ENCODE results near the gene ATP9B. TPM values are rescaled to one million over a fixed set of nuclear protein-coding genes. Genes with fewer than 3 reads are reported as not detected.

ATP9B gene
- total RNA-seq, 1 experiment from 2014 or later, result 20.9 TPM

DNA sequence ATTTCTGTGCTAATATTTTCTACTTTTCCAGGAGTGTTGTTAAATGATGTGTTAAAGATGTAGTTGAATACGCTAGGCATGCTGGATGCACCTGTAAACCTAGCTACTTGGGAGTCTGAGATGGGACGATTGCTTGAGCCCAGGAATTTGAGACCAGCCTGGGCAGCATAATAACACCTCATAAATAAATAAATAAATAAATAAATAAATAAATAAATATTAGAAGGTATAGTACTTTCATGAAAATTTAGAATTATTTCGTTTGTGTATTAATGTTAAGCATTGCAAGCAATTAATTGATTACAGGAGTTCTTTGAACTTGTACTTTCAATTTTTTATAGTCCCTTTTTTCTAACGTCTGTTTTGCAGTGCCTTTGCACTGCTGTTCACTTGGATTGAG is 137.2 kb downstream of the ATP9B start:
- H2BK5ac ChIP-seq (ENCODE audit: insufficient read length, low read length), result no peak overlapping the region
- H2BK12ac ChIP-seq (ENCODE audit: insufficient read length, low read depth, low read length), result no peak overlapping the region
- H3K4me1 ChIP-seq (ENCODE audit: insufficient read depth, low read length), result no peaks in the 10 kb centered on the region
- no peaks in the 10 kb centered on the region for H3K27me3 Mint-ChIP-seq (ENCODE audit: low read depth)
- H2BK120ac ChIP-seq (ENCODE audit: low read depth, low read length, poor library complexity, severe bottlenecking), result no peak overlapping the region
- H4K8ac ChIP-seq (replicated peaks; ENCODE audit: insufficient read length, low read depth, low read length), result no peak overlapping the region
- no peaks in the 10 kb centered on the region for H3K27me3 ChIP-seq (ENCODE audit: insufficient read depth, low read length)
- 100% methylated on average over 1 of the region's 4 CpGs for WGBS (ENCODE audit: extremely low coverage, insufficient read length, low lambda C conversion rate)
- H3K4me1 Mint-ChIP-seq, result no peaks in the 10 kb centered on the region
- no peak overlapping the region for H3K56ac ChIP-seq (ENCODE audit: insufficient read length, low read depth, low read length)
- no peak overlapping the region for H3K23ac ChIP-seq (ENCODE audit: insufficient read length, low read depth, low read length)
- no peak overlapping the region for H2AK5ac ChIP-seq (ENCODE audit: insufficient read length, low read length)
- H3K27ac Mint-ChIP-seq, result no peak overlapping the region
- H3K14ac ChIP-seq (ENCODE audit: insufficient read depth, low read length), result no peak overlapping the region
- no peak overlapping the region for H3K4ac ChIP-seq (ENCODE audit: low read depth, low read length)
- no peak overlapping the region for H3K4me3 Mint-ChIP-seq
- no peaks in the 10 kb centered on the region for H3K79me2 ChIP-seq (ENCODE audit: insufficient read depth, low read length)
- no peak overlapping the region for H2BK20ac ChIP-seq (ENCODE audit: low read depth, low read length, poor library complexity, severe bottlenecking)
- TF ChIP-seq, protein P1, sequence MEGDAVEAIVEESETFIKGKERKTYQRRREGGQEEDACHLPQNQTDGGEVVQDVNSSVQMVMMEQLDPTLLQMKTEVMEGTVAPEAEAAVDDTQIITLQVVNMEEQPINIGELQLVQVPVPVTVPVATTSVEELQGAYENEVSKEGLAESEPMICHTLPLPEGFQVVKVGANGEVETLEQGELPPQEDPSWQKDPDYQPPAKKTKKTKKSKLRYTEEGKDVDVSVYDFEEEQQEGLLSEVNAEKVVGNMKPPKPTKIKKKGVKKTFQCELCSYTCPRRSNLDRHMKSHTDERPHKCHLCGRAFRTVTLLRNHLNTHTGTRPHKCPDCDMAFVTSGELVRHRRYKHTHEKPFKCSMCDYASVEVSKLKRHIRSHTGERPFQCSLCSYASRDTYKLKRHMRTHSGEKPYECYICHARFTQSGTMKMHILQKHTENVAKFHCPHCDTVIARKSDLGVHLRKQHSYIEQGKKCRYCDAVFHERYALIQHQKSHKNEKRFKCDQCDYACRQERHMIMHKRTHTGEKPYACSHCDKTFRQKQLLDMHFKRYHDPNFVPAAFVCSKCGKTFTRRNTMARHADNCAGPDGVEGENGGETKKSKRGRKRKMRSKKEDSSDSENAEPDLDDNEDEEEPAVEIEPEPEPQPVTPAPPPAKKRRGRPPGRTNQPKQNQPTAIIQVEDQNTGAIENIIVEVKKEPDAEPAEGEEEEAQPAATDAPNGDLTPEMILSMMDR (conservative IDR thresholded peaks at IDR 0.05), result no peak
- no peak overlapping the region for H3K9ac ChIP-seq (ENCODE audit: extremely low read depth, insufficient read length, low read length)
- no peak overlapping the region for H2AFZ ChIP-seq (ENCODE audit: low read length)
- no peak overlapping the region for H3K27ac ChIP-seq (ENCODE audit: insufficient read length, low read depth, low read length)
- H3K79me1 ChIP-seq (ENCODE audit: insufficient read depth, low read depth, low read length, poor library complexity, severe bottlenecking), result peaks cover under 1% of the 10 kb centered on the region
- no peak overlapping the region for H2BK15ac ChIP-seq (ENCODE audit: low read depth, low read length)
- no peak overlapping the region for H4K91ac ChIP-seq (ENCODE audit: insufficient read length, low read depth, low read length)
- H3K23me2 ChIP-seq (ENCODE audit: insufficient read length, low read depth, low read length, poor library complexity, severe bottlenecking), result no peaks in the 10 kb centered on the region
- no peaks in the 10 kb centered on the region for H4K20me1 ChIP-seq (ENCODE audit: control insufficient read depth, insufficient read depth, insufficient read length)
- no peak for DNase-seq
- H3K36me3 Mint-ChIP-seq (ENCODE audit: insufficient read depth in 1 of 3, low read depth in 3 of 3), result peaks cover 2 to 7% (median 6%) of the 10 kb centered on the region in 3 experiments; a peak in 6 of 7 replicates
- no peak overlapping the region for H3K18ac ChIP-seq (ENCODE audit: insufficient read length, low read depth, low read length)
- no peaks in the 10 kb centered on the region for H3K9me3 ChIP-seq (ENCODE audit: control insufficient read depth, low read depth, low read length)
- no peaks in the 10 kb centered on the region for H3K9me3 Mint-ChIP-seq
- no peak overlapping the region for H3K4me2 ChIP-seq (ENCODE audit: insufficient read depth, insufficient read length, low read length)
- no peak overlapping the region for H4K5ac ChIP-seq (ENCODE audit: insufficient read length, low read depth, low read length)
- H3T11ph ChIP-seq (ENCODE audit: low read length), result no peak overlapping the region
